OCI-LY3 (cell line): ENCODE data around the gene RMDN3.

Experiments used
- H2AFZ ChIP-seq: fragments of 200-600, 300-600 bp; shearing (Covaris generic); 2 replicates; pipeline ENCODE4 v1.6.0; 2014; ENCODE audit warnings: antibody characterized with exemption, low read depth, low read length
- H3K27ac ChIP-seq: fragments of 200-600, 300-600 bp; sonication (generic); 2 replicates; pipeline ENCODE4 v1.5.1; 2014; ENCODE audit warnings: mild to moderate bottlenecking, low read length, moderate library complexity, mixed read lengths
- H3K27me3 ChIP-seq: fragments of 200-600, 300-600 bp; sonication (generic); 2 replicates; pipeline ENCODE4 v1.6.1; 2014; ENCODE audit warnings: low read depth, low read length, mixed read lengths
- H3K36me3 ChIP-seq: fragments of 200-600, 300-600 bp; sonication (generic); replicated peaks from 2 replicates; pipeline ENCODE3; 2014; ENCODE audit warnings: low read depth, low read length, mixed read lengths
- H3K4me1 ChIP-seq: fragments of 300-600, 200-600 bp; sonication (generic); 2 replicates; pipeline ENCODE4 v1.6.1; 2014; ENCODE audit warnings: low read length, mixed read lengths
- H3K4me2 ChIP-seq: fragments of 200-600, 300-600 bp; sonication (generic); 2 replicates; pipeline ENCODE4 v1.6.1; 2014; ENCODE audit warnings: low read length, mixed read lengths
- H3K4me3 ChIP-seq: fragments of 300-600, 200-600 bp; sonication (generic); 2 replicates; pipeline ENCODE4 v1.5.1; 2014; ENCODE audit warnings: antibody characterized with exemption, mild to moderate bottlenecking, low read length, moderate library complexity
- H3K79me2 ChIP-seq: fragments of 300-600, 200-600 bp; shearing (Covaris generic); 2 replicates; pipeline ENCODE4 v1.6.1; 2014; ENCODE audit warnings: mild to moderate bottlenecking, low read length, mixed read lengths
- H3K9ac ChIP-seq: fragments of 300-600, 200-600 bp; shearing (Covaris generic); 2 replicates; pipeline ENCODE4 v1.6.0; 2014; ENCODE audit warnings: mild to moderate bottlenecking, low read length, moderate library complexity
- H3K9me3 ChIP-seq: fragments of 200-600, 300-600 bp; shearing (Covaris generic); 2 replicates; pipeline ENCODE4 v1.6.1; 2014; ENCODE audit warnings: low read length, mixed read lengths; ENCODE audit not compliant: insufficient read depth
- H4K20me1 ChIP-seq: fragments of 200-600, 300-600 bp; sonication (generic); 2 replicates; pipeline ENCODE4 v1.6.1; 2016; ENCODE audit warnings: low read length, mixed read lengths; ENCODE audit not compliant: insufficient read depth
- CTCF ChIP-seq: fragments of 200-600, 300-600 bp; sonication (generic); IDR thresholded peaks from 2 replicates; pipeline ENCODE4 v1.5.1; 2014; ENCODE audit warnings: antibody characterized with exemption, low read length, low read depth
- EZH2phosphoT487 ChIP-seq: fragments of 200-600 bp; shearing (Covaris generic); IDR thresholded peaks from 2 replicates; pipeline ENCODE4 v1.6.1; 2018; ENCODE audit warnings: antibody characterized with exemption, mixed run types, low read depth

The RMDN3 gene

GRCh38 chr15:40706121-40706520, 48.9 kb downstream of the RMDN3 start:
- Histone ChIP-seq H3K27me3 (no peaks in the 10 kb centered on the region), H3K4me2 (no peak overlapping the region), H3K9me3 (no peaks in the 10 kb centered on the region), H3K36me3 (peaks cover 31% of the 10 kb centered on the region), H3K79me2 (no peaks in the 10 kb centered on the region), H3K4me3 (no peak overlapping the region), H3K27ac (no peak overlapping the region), H4K20me1 (no peaks in the 10 kb centered on the region), H3K9ac (no peak overlapping the region), H2AFZ (no peak overlapping the region), H3K4me1 (no peaks in the 10 kb centered on the region)
- TF ChIP-seq CTCF (no peak), EZH2phosphoT487 (no peak)

- Histone ChIP-seq H4K20me1 (no peaks in the 10 kb centered on the region), H3K4me1 (no peaks in the 10 kb centered on the region), H3K9ac (no peak overlapping the region), H3K4me2 (no peak overlapping the region), H3K27ac (no peak overlapping the region), H3K36me3 (peaks cover 35% of the 10 kb centered on the region), H3K79me2 (peaks cover 10% of the 10 kb centered on the region), H3K27me3 (no peaks in the 10 kb centered on the region), H2AFZ (no peak overlapping the region), H3K4me3 (no peak overlapping the region), H3K9me3 (no peaks in the 10 kb centered on the region)
- no peak for TF ChIP-seq EZH2phosphoT487
- peak; percentile 9; the same call in 1 of the 2 replicates for TF ChIP-seq CTCF
These were observed 53.0 kb downstream of the RMDN3 start for GRCh38 chr15:40702077-40702476.

- no peaks in the 10 kb centered on the region for H3K9me3 ChIP-seq
- H3K4me1 ChIP-seq = peaks cover 8% of the 10 kb centered on the region
- H2AFZ ChIP-seq = no peak overlapping the region
- H3K79me2 ChIP-seq = peaks cover 28% of the 10 kb centered on the region
- H4K20me1 ChIP-seq = no peaks in the 10 kb centered on the region
- peaks cover 24% of the 10 kb centered on the region for H3K36me3 ChIP-seq
- H3K4me3 ChIP-seq = no peak overlapping the region
- TF ChIP-seq EZH2phosphoT487 (no peak), CTCF (no peak)
- H3K27me3 ChIP-seq = no peaks in the 10 kb centered on the region
- H3K9ac ChIP-seq = no peak overlapping the region
- no peak overlapping the region for H3K4me2 ChIP-seq
- H3K27ac ChIP-seq = no peak overlapping the region
These were observed 57.1 kb downstream of the RMDN3 start for GRCh38 chr15:40697916-40698315.

GRCh38 chr15:40696228-40696627, 58.8 kb downstream of the RMDN3 start:
- Histone ChIP-seq H3K4me3 (peak overlapping the region; percentile 89), H4K20me1 (no peaks in the 10 kb centered on the region), H3K4me1 (peaks cover 8% of the 10 kb centered on the region), H3K27me3 (no peaks in the 10 kb centered on the region), H3K36me3 (peaks cover 22% of the 10 kb centered on the region), H3K9me3 (no peaks in the 10 kb centered on the region), H3K9ac (peak overlapping the region; percentile 86; the same call in 1 of the 2 replicates), H3K79me2 (peaks cover 28% of the 10 kb centered on the region), H2AFZ (no peak overlapping the region), H3K4me2 (peak overlapping the region; percentile 67), H3K27ac (no peak overlapping the region)
- TF ChIP-seq CTCF (no peak), EZH2phosphoT487 (no peak)
